Cardiac fibroblast (primary cell): ENCODE measurements around the gene SCLT1.

Experiments
- DNase-seq, 2 donors: peaks; one replicate each; pipeline versions ENCODE4 v3.0.0 to v3.0.0-alpha.2; 2010; ENCODE audit warnings: low read depth in 2 of 2
- H3K4me3 ChIP-seq, 2 donors: replicated peaks in 1 of 2; 1 replicate in 1 of 2; 2 replicates in 1 of 2; pipeline ENCODE4 v1.5.1; 2011; ENCODE audit warnings: low read depth in 2 of 2, low read length in 2 of 2, mild to moderate bottlenecking in 2 of 2, moderate library complexity in 1 of 2
- CTCF ChIP-seq: IDR thresholded peaks from one replicate; pipeline ENCODE4 v1.5.1; 2011; ENCODE audit warnings: low read depth, mild to moderate bottlenecking, low read length, inconsistent platforms

The SCLT1 gene

GRCh38 chr4:128921954-128922353 is 171.4 kb downstream of the SCLT1 start:
- no peak overlapping the region for H3K4me3 ChIP-seq
- no peak for TF ChIP-seq CTCF
- no peak for DNase-seq

- no peak for DNase-seq
- H3K4me3 ChIP-seq = no peak overlapping the region
- TF ChIP-seq CTCF = no peak
Measured at GRCh38 chr4:128917781-128918180, 175.6 kb downstream of the SCLT1 start.

- no peak overlapping the region for H3K4me3 ChIP-seq
Measured at GRCh38 chr4:128916832-128917231, 176.5 kb downstream of the SCLT1 start.

GRCh38 chr4:128915544-128915943 is 177.8 kb downstream of the SCLT1 start:
- no peak for DNase-seq
- no peak for TF ChIP-seq CTCF
- no peak overlapping the region for H3K4me3 ChIP-seq

More at GRCh38 chr4:128916832-128917231, 176.5 kb downstream of the SCLT1 start:
- no peak for TF ChIP-seq CTCF
- no peak for DNase-seq

- TF ChIP-seq CTCF = no peak
- no peak for DNase-seq
- no peak overlapping the region for H3K4me3 ChIP-seq
Measured at GRCh38 chr4:128913228-128913627, 180.1 kb downstream of the SCLT1 start.

GRCh38 chr4:128908735-128909134 is 184.6 kb downstream of the SCLT1 start:
- no peak overlapping the region for H3K4me3 ChIP-seq
- no peak for TF ChIP-seq CTCF
- DNase-seq = peak in 1 of 2 donors; percentile 2

- DNase-seq = peak in 1 of 2 donors; percentile 6
- no peak for TF ChIP-seq CTCF
- H3K4me3 ChIP-seq = no peak overlapping the region
Measured at GRCh38 chr4:128907981-128908380, 185.4 kb downstream of the SCLT1 start.
